SU-DHL-6 (cell line): Measurements from ENCODE around the gene DSEL.

ENCODE experiments used
- H2AFZ ChIP-seq: fragments of 200-600 bp; sonication (generic); 2 replicates; pipeline ENCODE4 v1.6.1; 2014; ENCODE audit warnings: low read depth, mild to moderate bottlenecking, moderate library complexity, mixed read lengths, antibody characterized with exemption, low read length; ENCODE audit not compliant: severe bottlenecking
- H3F3A ChIP-seq: fragments of 200-600 bp; shearing (Covaris generic); 2 replicates; pipeline ENCODE4 v1.6.0; 2016; ENCODE audit warnings: antibody characterized with exemption, mild to moderate bottlenecking; ENCODE audit not compliant: insufficient read depth
- H3K27ac ChIP-seq: fragments of 200-600 bp; sonication (generic); 2 replicates; pipeline ENCODE4 v1.5.1; 2016; ENCODE audit warnings: low read depth, mild to moderate bottlenecking, low read length, moderate library complexity, mixed read lengths
- H3K27me3 ChIP-seq: fragments of 200-600 bp; sonication (generic), shearing (Covaris generic); 2 replicates; pipeline ENCODE4 v1.6.0; 2014; ENCODE audit warnings: mild to moderate bottlenecking, low read length
- H3K36me3 ChIP-seq: fragments of 200-600 bp; sonication (generic); 2 replicates; pipeline ENCODE4 v1.6.1; 2014; ENCODE audit warnings: mild to moderate bottlenecking, low read length, mixed read lengths
- H3K4me2 ChIP-seq: fragments of 300-600, 200-600 bp; shearing (Covaris generic), sonication (generic); 2 replicates; pipeline ENCODE4 v1.6.0; 2014; ENCODE audit warnings: low read length, low read depth, mild to moderate bottlenecking; ENCODE audit not compliant: poor library complexity, severe bottlenecking
- H3K4me3 ChIP-seq: fragments of 200-600 bp; sonication (generic); 2 replicates; pipeline ENCODE4 v1.5.1; 2014; ENCODE audit warnings: antibody characterized with exemption, low read length, mild to moderate bottlenecking, mixed read lengths; ENCODE audit not compliant: insufficient read depth, poor library complexity, severe bottlenecking
- H3K79me2 ChIP-seq: fragments of 200-600 bp; sonication (generic); 2 replicates; pipeline ENCODE4 v1.6.1; 2014; ENCODE audit warnings: mild to moderate bottlenecking, low read length, moderate library complexity; ENCODE audit not compliant: insufficient read depth
- H3K9ac ChIP-seq: fragments of 200-600 bp; sonication (generic); 2 replicates; pipeline ENCODE4 v1.7.0; 2014; ENCODE audit warnings: mild to moderate bottlenecking, low read length
- H3K9me2 ChIP-seq: fragments of 200-600 bp; sonication (generic); replicated peaks from 2 replicates; pipeline ENCODE4 v1.6.1; 2014; ENCODE audit warnings: low read length; ENCODE audit not compliant: insufficient read depth
- H3K9me3 ChIP-seq: fragments of 200-600 bp; sonication (generic); 2 replicates; pipeline ENCODE4 v1.6.1; 2014; ENCODE audit warnings: low read length, mixed read lengths; ENCODE audit not compliant: insufficient read depth
- H4K20me1 ChIP-seq: fragments of 200-600 bp; sonication (generic); 2 replicates; pipeline ENCODE4 v1.6.1; 2014; ENCODE audit warnings: low read depth, mild to moderate bottlenecking, antibody characterized with exemption, low read length, moderate library complexity, mixed read lengths
- EZH2phosphoT487 ChIP-seq: fragments of 200-600 bp; sonication (generic), shearing (Covaris generic); conservative IDR thresholded peaks from 2 replicates; pipeline ENCODE4 v1.6.1; 2018; ENCODE audit warnings: mild to moderate bottlenecking, antibody characterized with exemption, low read length, moderate library complexity, mixed read lengths
- TF ChIP-seq, protein P1 (sequence below): fragments of 200-600 bp; sonication (generic); IDR thresholded peaks from one replicate; pipeline ENCODE4 v1.5.1; 2017; ENCODE audit warnings: antibody characterized with exemption, mild to moderate bottlenecking, low read length, moderate library complexity; ENCODE audit not compliant: insufficient read depth, poor library complexity, severe bottlenecking

The DSEL gene

DNA sequence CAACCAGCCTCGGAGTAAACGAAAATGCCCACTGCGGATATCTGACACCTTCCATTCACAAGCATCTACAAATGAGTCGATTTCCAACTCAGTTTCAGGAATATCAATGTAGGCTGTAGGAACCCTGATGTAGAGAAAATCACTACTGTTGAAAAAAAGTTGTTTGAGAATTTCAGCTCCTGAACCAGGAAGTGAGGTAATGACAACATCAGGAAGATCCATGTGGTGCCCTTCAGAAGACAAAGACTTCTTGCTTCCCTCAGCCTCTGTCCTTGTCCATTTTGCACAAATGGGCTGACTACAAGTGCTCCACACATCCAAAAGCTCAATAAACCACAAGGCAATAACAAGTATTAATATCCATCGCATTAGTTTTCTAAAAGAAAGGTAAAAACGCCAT, 4.7 kb downstream of the DSEL start:
- Histone ChIP-seq H3K4me3 (no peak overlapping the region), H3K27me3 (no peaks in the 10 kb centered on the region), H3F3A (no peaks in the 10 kb centered on the region), H3K79me2 (no peaks in the 10 kb centered on the region), H3K9me2 (no peaks in the 10 kb centered on the region), H2AFZ (no peak overlapping the region), H3K9me3 (no peaks in the 10 kb centered on the region), H4K20me1 (no peaks in the 10 kb centered on the region), H3K36me3 (no peaks in the 10 kb centered on the region), H3K4me2 (no peak overlapping the region), H3K27ac (no peak overlapping the region), H3K9ac (no peak overlapping the region)
- no peak for TF ChIP-seq EZH2phosphoT487
- TF ChIP-seq, protein P1, sequence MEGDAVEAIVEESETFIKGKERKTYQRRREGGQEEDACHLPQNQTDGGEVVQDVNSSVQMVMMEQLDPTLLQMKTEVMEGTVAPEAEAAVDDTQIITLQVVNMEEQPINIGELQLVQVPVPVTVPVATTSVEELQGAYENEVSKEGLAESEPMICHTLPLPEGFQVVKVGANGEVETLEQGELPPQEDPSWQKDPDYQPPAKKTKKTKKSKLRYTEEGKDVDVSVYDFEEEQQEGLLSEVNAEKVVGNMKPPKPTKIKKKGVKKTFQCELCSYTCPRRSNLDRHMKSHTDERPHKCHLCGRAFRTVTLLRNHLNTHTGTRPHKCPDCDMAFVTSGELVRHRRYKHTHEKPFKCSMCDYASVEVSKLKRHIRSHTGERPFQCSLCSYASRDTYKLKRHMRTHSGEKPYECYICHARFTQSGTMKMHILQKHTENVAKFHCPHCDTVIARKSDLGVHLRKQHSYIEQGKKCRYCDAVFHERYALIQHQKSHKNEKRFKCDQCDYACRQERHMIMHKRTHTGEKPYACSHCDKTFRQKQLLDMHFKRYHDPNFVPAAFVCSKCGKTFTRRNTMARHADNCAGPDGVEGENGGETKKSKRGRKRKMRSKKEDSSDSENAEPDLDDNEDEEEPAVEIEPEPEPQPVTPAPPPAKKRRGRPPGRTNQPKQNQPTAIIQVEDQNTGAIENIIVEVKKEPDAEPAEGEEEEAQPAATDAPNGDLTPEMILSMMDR: no peak

- H3F3A ChIP-seq: no peaks in the 10 kb centered on the region
These were observed 5.7 kb downstream of the DSEL start for GRCh38 chr18:67510831-67511230.

DNA sequence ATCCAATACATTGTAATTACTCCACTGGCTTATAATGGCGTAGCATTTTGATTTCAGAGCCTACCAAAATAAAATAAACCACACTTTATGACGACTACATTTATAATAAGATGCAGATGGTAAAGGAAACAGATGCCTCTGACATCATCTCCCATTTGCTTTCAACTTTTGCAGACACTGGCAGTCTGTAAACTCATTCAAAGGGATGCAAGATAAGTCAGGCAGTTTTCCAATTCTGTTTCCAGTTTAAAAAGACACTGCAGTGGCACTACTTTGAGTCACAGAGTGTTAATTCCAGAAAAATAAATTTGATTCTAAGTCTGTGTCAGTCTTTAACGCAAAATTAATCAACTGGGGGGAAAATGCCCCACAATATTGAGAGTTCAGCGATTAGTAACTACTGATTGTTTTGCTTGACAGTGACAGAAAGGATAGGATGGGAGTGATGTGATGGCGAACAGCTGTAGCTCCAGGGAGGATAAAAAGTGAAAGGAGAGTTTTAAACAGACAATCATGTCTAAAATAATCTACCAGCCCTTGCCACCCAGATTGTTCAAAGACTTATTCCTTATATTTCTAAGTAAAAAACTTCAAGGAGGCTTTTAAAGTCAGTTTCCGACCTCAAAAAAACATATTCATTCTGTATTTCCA, 6.7 kb downstream of the DSEL start:
- Histone ChIP-seq H3K4me3 (no peak overlapping the region), H3K27me3 (no peaks in the 10 kb centered on the region), H2AFZ (no peak overlapping the region), H3K9ac (no peak overlapping the region), H3K4me2 (no peak overlapping the region), H3K9me3 (no peaks in the 10 kb centered on the region), H3K27ac (no peak overlapping the region), H3K36me3 (no peaks in the 10 kb centered on the region), H3K9me2 (no peaks in the 10 kb centered on the region), H3K79me2 (no peaks in the 10 kb centered on the region), H4K20me1 (no peaks in the 10 kb centered on the region), H3F3A (no peaks in the 10 kb centered on the region)
- TF ChIP-seq, protein P1: no peak
- TF ChIP-seq EZH2phosphoT487: no peak

More at GRCh38 chr18:67510831-67511230, 5.7 kb downstream of the DSEL start:
- Histone ChIP-seq H3K4me3 (no peak overlapping the region), H3K4me2 (no peak overlapping the region), H3K79me2 (no peaks in the 10 kb centered on the region), H3K27me3 (no peaks in the 10 kb centered on the region), H2AFZ (no peak overlapping the region), H3K9me3 (no peaks in the 10 kb centered on the region), H3K36me3 (no peaks in the 10 kb centered on the region), H3K9me2 (no peaks in the 10 kb centered on the region), H3K27ac (no peak overlapping the region), H4K20me1 (no peaks in the 10 kb centered on the region), H3K9ac (no peak overlapping the region)
- TF ChIP-seq, protein P1: no peak
- TF ChIP-seq EZH2phosphoT487: no peak
